A172 (cell line): Measurements from ENCODE around the gene GGT6. TPM values are rescaled to one million over a fixed set of nuclear protein-coding genes. Genes with fewer than 3 reads are reported as not detected.

Experiments
- DNase-seq: peaks from one replicate; pipeline ENCODE4 v3.0.0-alpha.2; 2015; ENCODE audit warnings: low spot score
- total RNA-seq: library from RNA; depleted of rRNA; stranded (reverse); fragments of >200 nt; shearing (Covaris generic); gene quantifications from 2 replicates; pipeline ENCODE4 v1.2.3, GENCODE V29; 2014

The GGT6 gene
- total RNA-seq, 1 experiment from 2014 or later, result not detected

DNA sequence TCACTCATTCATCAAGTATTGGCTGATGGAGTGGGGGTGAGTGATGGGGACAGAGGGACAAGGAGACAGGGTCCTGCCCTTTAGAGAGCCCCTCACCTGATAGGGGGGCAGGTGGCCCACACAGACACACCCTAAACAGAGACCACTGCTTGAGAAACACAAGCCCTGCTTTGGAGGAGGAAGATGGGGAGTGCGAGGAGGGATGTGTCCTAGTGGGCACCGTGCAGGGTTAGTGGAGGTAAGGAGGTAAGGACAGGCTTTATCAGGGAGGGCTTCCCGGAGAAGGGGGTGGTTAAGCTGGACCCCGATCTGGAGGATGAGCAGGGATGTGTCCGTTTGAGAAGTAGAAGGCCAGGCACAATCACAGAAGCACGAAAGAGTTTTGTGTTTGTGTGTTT, 15.8 kb upstream of the GGT6 start:
- no peak for DNase-seq

GRCh38 chr17:4574448-4575045, 14.2 kb upstream of the GGT6 start:
- no peak for DNase-seq

GRCh38 chr17:4573669-4574068, 13.3 kb upstream of the GGT6 start:
- DNase-seq, result peak; percentile 73

GRCh38 chr17:4573115-4573514, 12.7 kb upstream of the GGT6 start:
- no peak for DNase-seq

DNA sequence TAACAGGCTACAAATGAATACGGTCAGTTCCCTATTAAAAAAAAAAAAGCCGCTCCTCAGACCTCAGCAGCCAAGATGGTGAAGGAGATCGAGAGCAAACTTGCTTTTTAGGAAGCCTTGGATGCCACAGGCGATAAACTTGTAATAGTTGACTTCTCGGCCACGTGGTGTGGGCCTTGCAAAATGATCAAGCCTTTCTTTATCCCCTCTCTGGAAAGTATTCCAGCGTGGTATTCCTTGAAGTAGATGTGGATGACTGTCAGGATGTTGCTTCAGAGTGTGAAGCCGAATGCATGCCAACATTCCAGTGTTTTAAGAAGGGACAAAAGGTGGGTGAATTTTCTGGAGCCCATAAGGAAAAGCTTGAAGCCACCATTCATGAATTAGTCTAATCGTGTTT, 11.8 kb upstream of the GGT6 start:
- no peak for DNase-seq

GRCh38 chr17:4569591-4569990, 9.2 kb upstream of the GGT6 start:
- DNase-seq, result no peak

GRCh38 chr17:4566785-4567184, 6.4 kb upstream of the GGT6 start:
- peak; percentile 70 for DNase-seq

DNA sequence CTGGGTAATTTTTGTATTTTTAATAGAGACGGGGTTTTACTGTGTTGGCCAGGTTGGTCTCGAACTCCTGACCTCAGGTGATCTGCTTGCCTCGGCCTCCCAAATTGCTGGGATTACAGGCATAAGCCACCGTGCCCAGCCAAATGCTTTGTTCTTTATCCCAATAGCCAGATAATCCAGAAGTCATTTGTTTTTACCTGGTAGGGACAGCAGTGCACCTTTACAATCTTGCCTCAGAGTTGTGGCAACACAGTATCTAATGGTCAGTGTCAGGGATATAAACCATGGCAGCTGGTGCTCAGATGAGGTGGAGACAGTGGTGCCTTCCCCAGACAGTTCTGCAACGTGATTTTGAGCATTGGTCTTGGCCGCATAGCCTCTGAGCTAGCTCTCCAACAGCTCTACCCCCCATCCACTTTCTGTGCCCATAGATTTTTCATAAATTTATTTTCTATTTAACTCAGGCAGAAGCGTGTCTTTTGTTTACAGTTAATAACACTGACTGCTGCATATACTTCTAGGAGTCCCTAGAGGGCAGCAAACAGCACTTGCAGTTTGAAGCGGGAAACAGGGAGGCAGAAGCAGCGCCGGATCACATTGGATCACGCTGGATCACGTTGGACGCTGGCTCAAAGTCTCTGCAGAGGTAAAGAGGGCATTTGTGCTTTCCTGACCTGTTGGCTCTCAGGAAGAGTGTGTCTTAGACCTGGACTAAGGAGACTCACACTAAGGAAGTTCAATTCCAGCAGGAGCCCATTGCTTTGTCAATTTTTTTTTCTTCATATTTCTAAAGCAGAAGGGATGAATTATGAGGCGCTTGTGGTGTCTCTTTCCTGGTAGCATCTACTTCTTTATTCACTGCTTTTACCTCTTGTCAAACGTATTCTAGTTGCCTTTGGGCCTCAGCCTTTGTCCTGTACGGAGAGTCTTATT, 5.1 kb upstream of the GGT6 start:
- DNase-seq, result peak; percentile 82

- DNase-seq, result no peak
Measured at GRCh38 chr17:4562015-4562969, 1.9 kb upstream of the GGT6 start.

GRCh38 chr17:4560837-4561256, 470 bp upstream of the GGT6 start:
- no peak for DNase-seq

- DNase-seq, result no peak
Measured at GRCh38 chr17:4559966-4560365, 411 bp downstream of the GGT6 start.

GRCh38 chr17:4559139-4559791, 1.1 kb downstream of the GGT6 start:
- DNase-seq, result no peak

DNA sequence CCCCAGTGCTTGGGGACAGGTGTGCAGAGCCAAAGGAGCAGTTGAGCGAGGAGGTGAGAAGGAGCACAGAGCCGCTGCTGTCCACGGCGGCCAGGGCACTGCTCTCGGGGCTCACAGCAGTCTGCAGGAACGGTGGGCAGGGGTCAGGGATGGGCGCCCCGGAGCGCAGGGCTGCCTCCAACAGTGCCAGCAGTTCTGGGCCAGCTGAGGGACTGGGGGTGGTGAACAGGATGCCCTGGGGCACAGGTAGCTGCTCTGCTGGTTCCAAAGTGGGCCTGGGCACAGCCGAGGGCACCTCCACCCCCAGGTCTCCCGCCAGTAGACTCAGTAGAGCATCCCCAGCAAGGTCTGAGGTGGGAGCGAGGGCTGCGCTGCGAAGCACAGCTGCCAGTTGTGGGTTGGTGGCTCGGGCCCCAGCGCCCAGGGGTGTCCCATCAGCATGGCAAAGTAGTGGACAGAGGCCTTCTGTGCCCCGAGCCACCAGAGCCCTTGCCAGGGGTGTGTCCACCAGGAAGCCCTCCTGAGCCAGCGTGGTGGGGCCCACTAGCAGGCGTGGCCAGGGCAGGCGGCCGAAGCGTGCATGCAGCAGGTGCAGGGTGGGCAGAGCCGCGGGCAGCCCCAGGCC, 1.9 kb downstream of the GGT6 start:
- DNase-seq, result no peak

- no peak for DNase-seq
Measured at GRCh38 chr17:4557626-4558346, 2.6 kb downstream of the GGT6 start.

DNA sequence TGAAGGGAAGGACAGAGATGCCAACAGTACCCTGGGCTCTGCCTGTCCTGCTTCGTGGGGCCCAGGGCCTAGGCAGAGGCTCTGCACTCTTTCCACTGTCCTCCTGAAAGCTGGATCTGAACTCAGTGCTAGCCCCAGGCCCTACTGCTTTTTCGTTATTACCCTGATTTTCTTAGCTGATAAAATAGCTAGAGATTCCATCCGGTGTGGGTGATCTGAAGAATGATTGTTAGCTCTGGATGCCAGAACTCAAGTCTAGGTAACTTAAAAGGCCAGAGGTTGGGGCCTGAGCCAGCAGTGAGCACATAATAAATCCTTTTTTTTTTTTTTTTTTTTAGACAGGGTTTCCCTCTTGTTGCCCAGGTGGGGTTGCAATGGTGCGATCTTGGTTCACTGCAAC, 3.4 kb downstream of the GGT6 start:
- no peak for DNase-seq

DNA sequence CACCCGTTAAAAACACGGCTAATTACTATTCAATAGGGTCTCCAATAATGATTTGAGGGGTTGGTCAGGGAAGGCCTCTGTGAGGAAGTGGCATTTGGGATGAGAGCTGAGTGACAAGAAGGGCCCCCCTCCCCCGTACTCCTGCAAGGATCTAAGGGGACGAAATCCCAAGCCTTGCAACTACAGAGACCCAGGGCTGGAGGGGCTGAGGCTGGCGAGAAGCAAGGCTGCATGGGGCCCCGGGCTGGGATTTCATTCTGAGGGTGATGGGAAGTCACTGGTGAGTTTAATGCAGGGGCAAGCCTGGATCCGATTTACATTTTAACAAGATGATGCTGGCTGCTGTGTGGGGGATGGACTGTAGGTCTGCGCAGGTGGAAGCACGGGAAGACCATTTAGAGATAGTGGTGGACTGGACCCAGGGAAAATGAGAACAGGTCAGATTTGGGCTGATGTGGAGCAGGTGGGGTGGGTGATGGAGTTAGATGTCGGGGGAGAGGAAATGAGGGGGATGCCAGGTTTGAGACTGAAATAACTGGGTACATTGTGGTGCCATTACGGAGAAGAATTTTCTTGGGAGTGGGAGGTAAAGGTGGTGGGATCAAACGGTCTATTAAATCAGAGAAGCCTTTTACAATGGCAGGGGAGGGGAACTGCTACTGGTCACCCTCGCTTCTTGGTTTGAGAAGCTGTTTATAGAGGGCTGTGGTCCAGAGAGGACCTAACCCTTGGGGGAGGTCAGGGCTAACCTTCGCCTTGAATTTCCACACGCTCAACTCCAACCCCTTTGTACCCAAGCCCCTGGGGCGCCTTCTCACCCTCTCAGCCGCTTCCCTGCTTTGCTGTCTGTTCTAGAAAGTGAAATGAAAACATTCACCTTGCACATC, 4.3 kb downstream of the GGT6 start:
- DNase-seq, result no peak

- peak; percentile 93 for DNase-seq
Measured at GRCh38 chr17:4554997-4555799, 5.2 kb downstream of the GGT6 start, which contains the start of gene MYBBP1A. TSS of gene MYBBP1A (minus strand) at chr17:4555384. CDS start at chr17:4555324, 60 bp downstream.

- no peak for DNase-seq
Measured at GRCh38 chr17:4554441-4554996, 5.9 kb downstream of the GGT6 start.
